Posterior vena cava (tissue), 2 donors: ENCODE data around the gene NFX1. TPM values are rescaled to one million over a fixed set of nuclear protein-coding genes. Genes with fewer than 3 reads are reported as not detected.
"Not testable (repeated sequence)": the region's sequence is repeated elsewhere in the genome, so short reads cannot be mapped to it uniquely, and the experiment has no call there.

Experiments used
- DNase-seq: peaks from one replicate; pipeline ENCODE4 v3.0.0-alpha.2; 2020; ENCODE audit warnings: low spot score
- intact Hi-C, 2 donors: fragments of 100-400 bp; cut with DNase I; formaldehyde crosslinking; loops; one replicate each; pipeline versions ENCODE4 v1.14.1 to v1.14.2; 2022 to 2023
- total RNA-seq, 2 donors: library from RNA; stranded (reverse); fragmentation: NEBNext Ultra II Directional; extraction: Animal tissue kit (Norgen Biotek cat#: 25700); gene quantifications; one replicate each; pipeline ENCODE4 v1.2.1, GENCODE V29; 2021
- donor health status: DM: yes; HTN: yes; CAD: no.
- donor health status: DM: yes; HTN: yes; CAD: no.

NFX1 gene
- total RNA-seq, 2 donors from 2014 or later = 30.1 to 37.2 TPM

- intact Hi-C loops, DNase-seq: not testable (repeated sequence)
Observed at GRCh38 chr9:33402371-33402770, 112.1 kb downstream of the NFX1 start, which contains the start of gene AQP7. Gene AQP7, minus strand, starts transcription at chr9:33402568. Its CDS starts 1,306 bp downstream, at chr9:33401262.

GRCh38 chr9:33403941-33404787 is 113.8 kb downstream of the NFX1 start:
- intact Hi-C loops = no loop called here
- no peak for DNase-seq

GRCh38 chr9:33404788-33405362 is 114.6 kb downstream of the NFX1 start:
- no peak for DNase-seq
- intact Hi-C loops = no loop called here

GRCh38 chr9:33407061-33407460 is 116.7 kb downstream of the NFX1 start:
- intact Hi-C loops = no loop called here
- no peak for DNase-seq

- no peak for DNase-seq
- intact Hi-C loops = no loop called here
Observed at GRCh38 chr9:33408087-33408486, 117.8 kb downstream of the NFX1 start.

GRCh38 chr9:33414268-33414667 is 124.0 kb downstream of the NFX1 start:
- intact Hi-C loops = no loop called here
- DNase-seq = no peak

GRCh38 chr9:33414889-33415500 is 124.7 kb downstream of the NFX1 start:
- DNase-seq = no peak
- intact Hi-C loops = loop anchor here in 1 of 2 donors (5.0 kb wide), 1 partner anchor 38 kb away; no protein-coding TSS in a partner anchor

- intact Hi-C loops = loop anchor here in 1 of 2 donors (5.0 kb wide), 1 partner anchor 38 kb away; no protein-coding TSS in a partner anchor
- peak; percentile 89 for DNase-seq
Observed at GRCh38 chr9:33415501-33416038, 125.3 kb downstream of the NFX1 start.

- DNase-seq = no peak
- intact Hi-C loops = loop anchor here in 1 of 2 donors (5.0 kb wide), 1 partner anchor 40 kb away; no protein-coding TSS in a partner anchor
Observed at GRCh38 chr9:33416996-33417395, 126.7 kb downstream of the NFX1 start.

- no peak for DNase-seq
- intact Hi-C loops = loop anchor here in 1 of 2 donors (5.0 kb wide), 1 partner anchor 41 kb away; no protein-coding TSS in a partner anchor
Observed at GRCh38 chr9:33418090-33418489, 127.8 kb downstream of the NFX1 start.

GRCh38 chr9:33419708-33420303 is 129.5 kb downstream of the NFX1 start:
- intact Hi-C loops = loop anchor here in 1 of 2 donors (5.0 kb wide), 1 partner anchor 43 kb away; no protein-coding TSS in a partner anchor
- no peak for DNase-seq

Other genes starting within 250 kb of the NFX1 start
- 10 to 100 TPM; 15.8 to 16.8 TPM for gene SMU1, start 213.8 kb upstream of the NFX1 start, total RNA-seq
- 100 to 1,000 TPM in 1 of 2 donors, 10 to 100 TPM in 1; 76.8 to 107 TPM for gene B4GALT1, start 123.2 kb upstream of the NFX1 start, total RNA-seq
- gene SPINK4, start 50.3 kb upstream of the NFX1 start, total RNA-seq = not detected
- gene BAG1, start 25.8 kb upstream of the NFX1 start, total RNA-seq = 100 to 1,000 TPM in 1 of 2 donors, 10 to 100 TPM in 1; 73.8 to 103 TPM
- gene CHMP5, start 25.5 kb upstream of the NFX1 start, total RNA-seq = 10 to 100 TPM; 54.2 to 61.7 TPM
- gene AQP7, start 112.1 kb downstream of the NFX1 start, total RNA-seq = 1 to 10 TPM; 4.6 TPM
- 1 to 10 TPM; 5.5 to 8.4 TPM for gene AQP3, start 157.1 kb downstream of the NFX1 start, total RNA-seq
- gene NOL6, start 183.4 kb downstream of the NFX1 start, total RNA-seq = 10 to 100 TPM; 20.9 to 24.8 TPM
- gene ANKRD18B, start 233.7 kb downstream of the NFX1 start, total RNA-seq = not detected